Measurements from ENCODE around the gene SLC48A1. TPM values are rescaled to one million over a fixed set of nuclear protein-coding genes. Genes with fewer than 3 reads are reported as not detected.

The SLC48A1 gene
- total and polyA plus RNA-seq, 8 donors = 2.3 to 29.0 (median 13.7) TPM

DNA sequence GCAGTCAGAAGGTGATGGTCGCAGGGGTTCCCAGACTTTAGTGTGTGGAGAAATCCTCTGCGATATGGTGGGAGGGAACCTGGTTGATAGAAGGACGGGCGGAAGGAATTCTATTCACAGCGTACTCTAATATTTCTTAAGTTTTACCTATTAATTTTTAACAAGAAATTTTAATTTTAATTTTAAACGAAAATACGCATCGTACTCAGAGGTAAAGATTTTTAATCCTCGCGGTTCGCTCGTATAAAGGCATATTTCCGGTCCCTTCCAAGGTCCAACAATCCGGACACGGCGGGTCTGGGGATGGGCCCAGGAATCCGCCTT, 338 bp upstream of the SLC48A1 start:
- no peak for DNase-seq

GRCh38 chr12:47773858-47774580, 981 bp downstream of the SLC48A1 start:
- WGBS, 5 donors = 46 to 57% (median 51%) methylated on average over 13 to 14 of the region's 14 CpGs
- Histone ChIP-seq H3K4me1 (peaks cover 40 to 76% (median 64%) of the 10 kb centered on the region in 4 donors), H3K4me3 (peak overlapping the region; percentile 80 to 97 (median 87)), H3K9me3 (no peaks in the 10 kb centered on the region), H3K27ac (peak overlapping the region in 4 of 5 donors; percentile 83 to 91 (median 88)), H3K27me3 (no peaks in the 10 kb centered on the region), H3K36me3 (no peaks in the 10 kb centered on the region)
- TF ChIP-seq EP300 (IDR thresholded peaks at IDR 0.05) (no peak), POLR2AphosphoS5 (IDR thresholded peaks at IDR 0.05) (no peak), POLR2A (IDR thresholded peaks at IDR 0.05) (no peak)
- TF ChIP-seq, protein P1, sequence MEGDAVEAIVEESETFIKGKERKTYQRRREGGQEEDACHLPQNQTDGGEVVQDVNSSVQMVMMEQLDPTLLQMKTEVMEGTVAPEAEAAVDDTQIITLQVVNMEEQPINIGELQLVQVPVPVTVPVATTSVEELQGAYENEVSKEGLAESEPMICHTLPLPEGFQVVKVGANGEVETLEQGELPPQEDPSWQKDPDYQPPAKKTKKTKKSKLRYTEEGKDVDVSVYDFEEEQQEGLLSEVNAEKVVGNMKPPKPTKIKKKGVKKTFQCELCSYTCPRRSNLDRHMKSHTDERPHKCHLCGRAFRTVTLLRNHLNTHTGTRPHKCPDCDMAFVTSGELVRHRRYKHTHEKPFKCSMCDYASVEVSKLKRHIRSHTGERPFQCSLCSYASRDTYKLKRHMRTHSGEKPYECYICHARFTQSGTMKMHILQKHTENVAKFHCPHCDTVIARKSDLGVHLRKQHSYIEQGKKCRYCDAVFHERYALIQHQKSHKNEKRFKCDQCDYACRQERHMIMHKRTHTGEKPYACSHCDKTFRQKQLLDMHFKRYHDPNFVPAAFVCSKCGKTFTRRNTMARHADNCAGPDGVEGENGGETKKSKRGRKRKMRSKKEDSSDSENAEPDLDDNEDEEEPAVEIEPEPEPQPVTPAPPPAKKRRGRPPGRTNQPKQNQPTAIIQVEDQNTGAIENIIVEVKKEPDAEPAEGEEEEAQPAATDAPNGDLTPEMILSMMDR (IDR thresholded peaks at IDR 0.05) = no peak
- intact Hi-C loops (cut with DNase I; ENCODE audit: low total_unique reads) = no loop called here
- DNase-seq = no peak

More for the DNA sequence above, 338 bp upstream of the SLC48A1 start:
- Histone ChIP-seq H3K4me3 (peak overlapping the region; percentile 80 to 97 (median 87)), H3K36me3 (no peaks in the 10 kb centered on the region), H3K4me1 (peaks cover 29 to 62% (median 52%) of the 10 kb centered on the region in 4 donors), H3K27me3 (no peaks in the 10 kb centered on the region), H3K9me3 (no peaks in the 10 kb centered on the region), H3K27ac (peak overlapping the region; percentile 79 to 91 (median 87))
- intact Hi-C loops (cut with DNase I; ENCODE audit: low total_unique reads) = no loop called here
- TF ChIP-seq POLR2A (IDR thresholded peaks at IDR 0.05) = no peak
- TF ChIP-seq, protein P1 (IDR thresholded peaks at IDR 0.05) = peak in 1 of 7 experiments; percentile 10
- no peak for TF ChIP-seq POLR2AphosphoS5 (IDR thresholded peaks at IDR 0.05)
- 10 to 13% (median 11%) methylated on average over 17 of the region's 17 CpGs for WGBS, 5 donors

GRCh38 chr12:47774663-47775062, 1.6 kb downstream of the SLC48A1 start:
- no peaks in the 10 kb centered on the region for H3K27me3 ChIP-seq
- intact Hi-C loops (cut with DNase I; ENCODE audit: low total_unique reads) = no loop called here
- WGBS, 5 donors = 90 to 98% (median 92%) methylated on average over 7 of the region's 7 CpGs
- peaks cover 41 to 82% (median 70%) of the 10 kb centered on the region in 4 donors for H3K4me1 ChIP-seq
- TF ChIP-seq, protein P1 (IDR thresholded peaks at IDR 0.05) = no peak
- TF ChIP-seq EP300 (IDR thresholded peaks at IDR 0.05) (no peak), POLR2AphosphoS5 (IDR thresholded peaks at IDR 0.05) (no peak), POLR2A (IDR thresholded peaks at IDR 0.05) (no peak)
- no peak for DNase-seq
- peak overlapping the region in 2 of 4 donors; percentile 82 to 92 for H3K4me3 ChIP-seq
- no peaks in the 10 kb centered on the region for H3K36me3 ChIP-seq
- no peaks in the 10 kb centered on the region for H3K9me3 ChIP-seq
- H3K27ac ChIP-seq = peak overlapping the region in 4 of 5 donors; percentile 30 to 73 (median 54)

GRCh38 chr12:47775100-47775911, 2.3 kb downstream of the SLC48A1 start:
- H3K27ac ChIP-seq = peak overlapping the region in 4 of 5 donors; percentile 30 to 73 (median 54)
- DNase-seq = no peak
- H3K4me3 ChIP-seq = no peak overlapping the region
- no peak for TF ChIP-seq EP300 (IDR thresholded peaks at IDR 0.05)
- TF ChIP-seq POLR2A (IDR thresholded peaks at IDR 0.05) = no peak
- TF ChIP-seq POLR2AphosphoS5 (IDR thresholded peaks at IDR 0.05) = no peak
- TF ChIP-seq, protein P1 (IDR thresholded peaks at IDR 0.05) = no peak
- no peaks in the 10 kb centered on the region for H3K27me3 ChIP-seq
- WGBS, 5 donors = 69 to 79% (median 78%) methylated on average over 10 of the region's 10 CpGs
- intact Hi-C loops (cut with DNase I; ENCODE audit: low total_unique reads) = no loop called here
- peaks cover 41 to 80% (median 72%) of the 10 kb centered on the region in 4 donors for H3K4me1 ChIP-seq
- H3K9me3 ChIP-seq = no peaks in the 10 kb centered on the region
- peaks cover 0 to 3% (median 0%) of the 10 kb centered on the region in 4 donors for H3K36me3 ChIP-seq
